GM21737 (cell line): Measurements from ENCODE around the gene ATP8A2.
"Not testable (repeated sequence)": the region's sequence is repeated elsewhere in the genome, so short reads cannot be mapped to it uniquely, and the experiment has no call there.

Experiments
- ATAC-seq: cut with Tn5 transposase; IDR thresholded peaks from one replicate; pipeline ENCODE4 v1.9.1; 2021; ENCODE audit warnings: mild to moderate bottlenecking, moderate library complexity; ENCODE audit not compliant: unreplicated experiment

The ATP8A2 gene

DNA sequence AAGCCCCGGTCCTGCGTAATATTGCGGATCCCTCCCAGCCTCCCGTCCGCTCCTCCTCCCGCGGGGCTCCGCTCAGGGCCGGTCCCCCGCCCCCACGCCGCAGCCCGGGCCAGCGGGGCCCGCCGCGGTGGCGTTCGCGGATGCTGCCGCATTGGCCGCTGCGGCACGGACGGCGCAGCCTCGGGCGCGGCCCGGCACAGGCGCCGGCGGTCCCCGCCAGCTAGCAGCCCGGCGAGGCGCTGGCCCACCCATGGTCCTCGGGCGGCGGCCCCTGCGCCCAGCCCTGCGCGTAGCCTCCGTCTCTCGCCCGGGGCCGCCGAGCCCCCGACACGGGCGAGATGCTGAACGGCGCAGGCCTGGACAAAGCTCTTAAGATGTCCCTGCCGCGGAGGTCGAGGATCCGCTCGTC, at the start of gene ATP8A2:
ATP8A2 (plus strand) TSS at position 100 of the 409 bp plus-strand sequence; CDS start at position 339, 239 bp downstream.
- ATAC-seq: no peak

DNA sequence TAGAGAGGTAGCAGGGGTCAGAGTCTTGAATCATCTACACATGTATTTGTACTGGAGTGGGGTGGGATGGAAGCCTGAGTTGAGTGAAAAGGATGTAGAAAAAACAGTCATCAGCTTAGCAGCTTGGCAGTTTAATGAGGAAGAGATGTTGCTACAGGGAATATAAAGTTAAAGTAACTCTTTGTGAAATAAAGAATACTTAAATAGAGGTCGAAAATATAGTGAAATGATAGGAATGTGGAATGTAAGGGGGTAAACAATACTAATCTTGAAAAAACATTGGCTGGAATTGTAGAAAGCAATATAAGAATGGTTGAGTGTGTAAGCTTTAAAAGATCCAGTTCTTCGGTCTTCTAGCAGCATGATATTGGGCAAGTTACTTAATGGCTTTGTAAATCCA, 47.7 kb upstream of the ATP8A2 start:
- ATAC-seq: no peak

DNA sequence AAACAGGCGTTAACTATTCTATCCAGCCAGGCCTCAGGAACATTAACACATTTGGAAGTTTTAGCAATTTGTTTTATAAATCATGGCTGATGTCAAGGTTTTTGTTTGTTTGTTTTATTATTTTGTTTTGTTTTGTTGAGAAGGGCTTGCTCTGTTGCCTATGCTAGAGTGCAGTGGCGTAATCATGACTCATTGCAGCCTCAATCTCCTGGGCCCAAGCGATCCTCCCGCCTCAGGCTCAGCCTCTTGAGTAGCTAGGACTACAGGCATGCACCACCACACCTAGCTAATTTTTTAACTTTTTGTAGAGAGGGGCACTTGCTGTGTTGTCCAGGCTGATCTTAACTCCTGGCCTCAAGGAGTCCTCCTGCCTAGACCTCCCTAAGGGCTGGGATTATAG, 42.1 kb upstream of the ATP8A2 start:
- no peak for ATAC-seq

DNA sequence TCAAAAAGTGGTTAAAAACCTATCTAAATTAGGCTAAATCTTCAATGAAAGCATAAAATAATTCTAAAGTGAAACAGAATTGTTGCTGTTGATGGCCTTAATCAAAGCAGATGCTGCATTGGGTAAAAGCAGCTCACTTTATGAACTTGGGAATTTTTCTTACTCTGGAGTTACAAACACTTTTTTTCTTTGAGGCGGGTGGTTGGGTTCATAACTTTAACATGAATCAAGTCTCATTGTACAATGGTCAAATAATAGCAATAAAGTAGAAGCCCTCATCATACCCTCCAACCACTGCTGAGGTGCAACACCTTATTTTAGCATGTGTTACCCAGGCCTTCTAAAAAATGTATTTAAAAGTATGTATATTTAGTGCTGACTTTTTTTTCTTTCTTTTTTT, 41.2 kb upstream of the ATP8A2 start:
- no peak for ATAC-seq

DNA sequence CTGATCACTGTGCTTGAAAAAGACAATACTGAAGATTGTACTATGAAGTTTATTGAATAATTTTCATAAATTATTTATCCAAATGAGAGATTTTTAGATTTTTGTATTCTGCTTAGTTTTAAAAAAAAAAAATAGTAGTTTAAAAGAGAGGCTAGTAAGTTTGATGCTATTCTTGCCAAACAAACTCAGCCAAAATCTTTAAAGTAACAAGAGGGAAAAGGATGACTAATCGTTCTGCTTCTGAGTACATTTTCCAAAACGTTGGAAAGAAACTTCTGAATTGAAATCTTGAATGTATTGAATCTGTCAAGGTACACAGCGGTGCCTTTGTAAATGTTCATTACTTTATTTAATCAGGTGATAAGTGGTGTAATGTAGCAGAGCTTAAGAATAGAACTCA, 35.9 kb upstream of the ATP8A2 start:
- no peak for ATAC-seq

DNA sequence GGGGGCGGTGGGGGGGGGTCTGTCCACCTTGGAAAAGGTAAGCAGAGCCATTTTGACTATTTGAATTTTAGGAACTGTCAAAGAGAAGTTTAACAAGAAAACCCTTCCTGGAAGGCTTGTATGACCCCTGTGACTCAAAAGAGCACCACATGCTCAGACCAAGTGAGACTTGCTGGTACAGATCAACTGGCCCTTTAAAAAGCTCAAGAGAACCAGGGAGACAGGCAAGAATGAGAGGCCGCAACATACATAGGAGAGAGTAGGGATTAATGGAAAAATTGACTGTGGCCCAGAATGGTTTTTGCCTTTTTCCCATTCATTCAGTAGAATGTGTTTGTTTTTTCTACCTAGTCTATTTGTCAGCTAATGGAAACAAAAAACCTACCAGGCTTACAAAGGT, 26.2 kb upstream of the ATP8A2 start:
- ATAC-seq: no peak

DNA sequence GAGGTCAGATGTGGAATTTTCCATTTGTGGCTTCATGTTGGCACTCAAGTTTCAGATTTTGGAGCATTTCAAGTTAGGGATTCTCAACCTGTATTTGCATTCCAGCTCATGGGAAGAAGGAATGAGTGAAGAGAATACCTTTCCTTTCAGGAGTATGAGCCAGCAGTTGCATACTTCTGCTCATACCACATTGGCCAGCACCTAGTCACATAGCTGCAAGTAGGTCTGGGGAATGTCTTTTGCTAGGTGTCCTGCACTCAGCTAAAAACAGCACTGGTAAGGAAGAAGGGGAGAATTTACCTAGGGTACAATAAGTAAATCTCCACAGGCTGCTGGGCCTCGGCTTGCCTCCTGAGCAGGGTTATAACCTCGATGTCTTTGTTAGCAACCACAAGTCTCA, 24.6 kb upstream of the ATP8A2 start:
- ATAC-seq: no peak

DNA sequence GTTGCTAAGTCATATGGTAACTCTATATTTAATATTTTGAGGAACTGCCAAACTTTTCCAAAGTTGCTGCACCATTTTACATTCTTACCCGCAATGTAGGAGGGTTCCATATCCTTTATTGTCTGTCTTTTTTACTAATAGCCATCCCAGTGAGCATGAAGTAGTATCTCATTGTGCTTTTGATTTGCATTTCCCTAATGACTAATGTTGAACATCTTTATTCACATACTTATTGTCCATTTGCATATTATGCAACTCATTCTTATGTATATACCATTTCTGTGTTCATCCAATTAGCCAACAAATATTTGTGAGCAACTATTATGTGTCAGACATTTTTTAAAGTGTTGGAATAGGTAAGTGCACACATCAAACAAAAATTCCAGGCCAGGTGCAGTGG, 20.4 kb upstream of the ATP8A2 start:
- no peak for ATAC-seq

DNA sequence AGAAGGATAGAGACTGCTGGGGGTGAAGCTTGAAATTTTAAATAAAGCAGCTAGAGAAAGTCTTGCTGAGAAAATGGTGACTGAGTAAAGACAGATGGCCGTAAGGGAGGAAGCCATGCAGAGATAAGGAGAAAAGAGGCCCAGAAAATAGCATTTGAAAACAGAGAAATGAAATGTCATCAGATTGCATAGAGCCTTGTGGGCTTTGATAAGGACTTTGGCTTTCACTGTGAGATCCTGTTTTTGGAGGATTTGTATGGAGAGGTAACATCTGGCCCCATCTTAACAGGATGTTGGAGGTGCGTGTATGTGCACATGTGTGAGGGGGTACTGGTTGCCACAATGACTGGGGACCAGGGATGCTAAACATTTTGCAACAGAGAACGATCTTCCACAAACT, 19.5 kb upstream of the ATP8A2 start:
- no peak for ATAC-seq

DNA sequence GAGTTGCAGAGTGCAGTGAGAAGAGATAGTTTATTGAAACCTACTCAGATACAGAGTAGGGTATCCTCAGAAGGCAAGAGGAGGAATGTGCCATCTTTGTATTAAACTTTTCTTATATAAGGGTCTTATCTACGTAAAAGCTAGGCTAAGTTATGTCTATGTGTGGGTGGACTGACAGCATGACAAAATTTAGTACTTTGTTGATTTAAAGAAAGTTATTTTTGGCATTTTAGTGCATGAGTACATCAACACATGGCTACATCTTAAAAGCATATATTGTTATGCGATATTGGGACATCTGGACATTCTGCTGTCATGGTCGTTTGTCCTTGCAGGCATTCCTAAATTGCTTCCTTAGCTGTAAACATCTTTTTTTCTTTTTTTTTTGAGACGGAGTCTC, 19.0 kb upstream of the ATP8A2 start:
- ATAC-seq: no peak

DNA sequence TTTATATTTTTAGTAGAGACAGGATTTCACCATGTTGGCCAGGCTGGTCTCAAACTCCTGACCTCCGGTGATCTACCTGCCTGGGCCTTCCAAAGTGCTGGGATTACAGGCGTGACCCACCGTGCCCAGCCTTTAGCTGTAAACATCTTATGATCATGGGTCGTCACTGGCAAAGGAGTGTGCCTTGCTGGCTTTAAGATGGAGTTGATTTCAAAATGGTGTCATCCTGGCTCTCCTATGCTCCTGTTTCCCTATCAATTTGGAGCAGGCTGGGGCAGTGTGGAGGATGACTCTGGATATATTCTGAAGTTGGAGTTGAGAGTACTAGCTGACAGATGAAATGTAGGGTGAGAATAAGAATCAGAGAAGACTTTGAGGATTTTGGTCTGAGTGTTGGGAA, 18.4 kb upstream of the ATP8A2 start:
- ATAC-seq: no peak

DNA sequence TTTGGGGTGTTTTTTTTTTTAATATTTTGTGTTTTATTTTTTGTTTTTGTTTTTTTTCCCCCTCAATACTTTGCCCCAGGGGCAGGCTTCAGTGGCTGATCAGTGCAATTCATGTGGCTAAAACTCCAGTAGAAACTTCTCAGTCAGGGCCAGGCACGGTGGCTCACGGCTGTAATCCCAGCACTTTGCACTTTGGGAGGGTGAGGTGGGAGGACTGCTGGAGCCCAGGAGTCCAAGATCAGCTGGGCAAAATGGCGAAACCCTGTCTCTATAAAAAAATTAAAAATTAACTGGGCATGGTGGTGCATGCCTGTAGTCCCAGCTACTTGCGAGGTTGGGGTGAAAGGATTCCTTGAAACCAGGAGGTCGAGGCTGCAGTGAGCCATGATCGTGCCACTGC, 17.4 kb upstream of the ATP8A2 start:
- ATAC-seq: no peak

DNA sequence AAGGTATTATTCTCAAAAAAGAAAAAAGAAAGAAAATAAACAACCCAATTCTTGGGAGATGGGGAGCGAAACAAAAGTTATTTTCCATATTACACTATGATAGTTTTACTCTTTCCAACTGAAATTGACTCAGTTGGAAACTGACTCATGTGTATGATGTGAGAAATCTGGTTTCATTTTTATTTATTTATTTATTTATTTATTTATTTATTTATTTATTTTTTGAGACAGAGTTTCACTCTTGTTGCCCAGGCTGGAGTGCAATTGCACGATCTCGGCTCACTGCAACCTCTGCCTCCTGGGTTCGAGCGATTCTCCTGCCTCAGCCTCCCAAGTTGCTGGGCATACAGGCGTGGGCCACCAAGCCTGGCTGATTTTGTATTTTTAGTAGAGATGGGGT, 11.3 kb upstream of the ATP8A2 start:
- not testable (repeated sequence) for ATAC-seq

DNA sequence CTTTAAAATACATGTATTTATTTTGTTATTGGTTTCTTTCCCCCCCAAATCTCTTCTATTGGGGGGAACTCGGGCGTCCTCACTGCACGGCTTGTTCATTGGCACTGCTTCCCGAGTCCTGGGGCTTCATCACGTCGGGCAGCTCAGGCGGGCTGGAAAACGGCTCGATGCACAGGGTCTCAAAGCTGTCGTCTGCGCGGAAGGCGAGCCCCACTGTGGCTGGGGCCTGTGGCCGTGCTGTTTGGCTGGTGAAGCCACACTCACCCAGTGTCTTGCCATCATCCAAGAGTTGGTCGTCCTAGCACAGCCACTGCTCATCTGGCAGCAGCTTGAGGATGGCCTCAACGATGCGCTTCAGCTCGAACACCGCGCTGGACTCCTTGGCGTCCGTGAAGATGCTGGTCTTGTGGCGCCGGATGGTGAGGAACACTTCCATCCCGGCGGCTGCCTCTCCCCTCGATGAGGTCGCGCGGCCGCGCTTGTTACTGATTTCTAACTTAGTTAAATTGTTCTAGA, 6.0 kb upstream of the ATP8A2 start:
- no peak for ATAC-seq

DNA sequence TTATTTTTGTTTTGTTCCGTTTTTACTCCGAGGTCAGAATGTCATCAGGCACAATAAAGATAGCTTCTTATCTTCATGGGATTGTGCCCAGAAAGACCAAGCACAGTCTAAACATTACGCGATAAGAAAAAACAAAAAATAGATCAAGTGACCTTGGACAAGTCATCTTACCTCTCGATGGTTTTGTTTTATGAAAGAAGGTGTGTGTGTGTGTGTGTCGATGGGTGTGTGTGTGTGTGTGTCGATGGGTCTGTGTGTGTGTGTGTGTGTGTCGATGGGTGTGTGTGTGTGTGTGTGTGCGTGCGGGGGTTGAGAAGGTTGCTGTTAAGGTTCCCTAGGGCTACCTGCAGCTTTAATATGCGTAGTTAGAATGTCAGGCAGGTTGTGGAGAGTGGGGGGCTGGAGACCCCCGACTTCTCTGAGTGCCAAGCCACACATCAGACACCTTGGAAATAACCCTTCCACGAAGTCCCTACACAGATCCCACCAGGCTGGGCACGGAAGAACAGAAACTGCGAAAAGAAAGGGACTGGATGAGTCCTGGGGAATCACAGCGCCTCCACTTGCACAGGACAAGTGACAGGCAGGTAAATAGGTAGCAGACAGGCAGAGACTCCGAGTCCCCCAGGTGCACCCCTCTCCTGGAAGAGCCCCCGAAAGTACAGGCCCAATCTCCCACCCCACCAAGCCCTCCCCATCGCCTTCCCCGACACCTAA, 458 bp upstream of the ATP8A2 start:
- no peak for ATAC-seq

DNA sequence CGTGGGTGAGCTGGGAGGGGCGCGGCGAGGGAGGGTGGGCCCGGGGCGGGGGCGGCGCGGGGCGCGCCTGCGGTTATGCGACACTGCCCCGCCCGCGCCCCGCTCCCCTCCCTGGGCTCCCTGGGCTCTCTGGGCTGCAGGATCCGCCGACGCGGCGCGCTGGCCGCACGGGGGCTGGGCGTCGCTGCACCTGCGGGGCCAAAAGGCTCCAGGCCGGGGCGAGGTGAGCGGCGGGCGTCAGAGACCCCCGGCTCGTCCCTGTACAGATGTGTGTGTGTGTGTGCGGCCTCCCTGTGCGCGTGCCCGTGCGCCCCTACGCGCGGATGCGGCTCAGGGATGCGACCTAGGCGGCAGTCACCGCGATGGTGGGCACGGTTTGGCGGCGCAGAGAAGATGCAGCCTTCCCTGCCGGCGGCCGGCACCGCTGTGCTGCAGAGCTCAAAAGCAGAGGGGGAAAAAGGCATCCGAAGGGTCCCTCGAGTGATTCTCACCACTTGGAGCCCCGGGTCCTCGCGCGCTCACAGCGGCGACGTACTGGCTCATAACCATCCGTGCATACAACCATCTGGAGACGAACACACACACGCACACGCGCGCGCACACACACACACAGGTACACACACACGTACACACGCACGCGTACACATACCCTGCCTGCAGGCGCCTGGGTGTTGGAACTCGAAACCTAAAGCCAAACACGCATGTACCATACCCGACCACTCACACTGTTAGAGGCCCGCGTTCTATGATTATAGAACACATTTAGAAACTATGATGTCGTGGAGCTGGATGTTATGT, 709 bp downstream of the ATP8A2 start:
- no peak for ATAC-seq

DNA sequence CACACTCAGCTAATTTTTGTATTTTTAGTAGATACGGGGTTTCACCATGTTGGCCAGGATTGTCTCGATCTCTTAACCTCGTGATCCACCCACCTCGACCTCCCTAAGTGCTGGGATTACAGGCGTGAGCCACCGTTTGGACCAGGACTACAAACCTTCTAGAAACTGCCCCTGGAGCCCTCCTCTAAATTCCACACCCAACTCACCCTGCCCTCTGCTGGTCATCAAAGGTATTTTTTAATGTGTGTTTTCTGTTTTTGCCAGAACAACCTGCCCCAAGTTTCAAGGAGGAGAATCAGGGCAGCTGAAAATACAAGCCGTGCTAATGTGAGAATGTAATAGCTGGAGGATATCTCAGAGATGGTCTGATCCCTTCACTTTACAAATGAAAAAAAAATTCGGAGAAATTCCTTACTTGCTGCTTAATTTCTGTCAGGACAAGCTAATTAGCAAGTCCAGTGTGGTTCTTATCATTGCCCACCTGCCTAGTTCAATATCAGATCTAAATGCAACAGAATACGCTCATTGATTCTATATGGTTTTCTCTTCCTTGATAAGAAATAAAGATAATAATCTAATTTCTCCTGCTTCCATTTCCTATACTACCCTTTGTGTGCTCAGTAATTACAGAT, 4.1 kb downstream of the ATP8A2 start:
- no peak for ATAC-seq

DNA sequence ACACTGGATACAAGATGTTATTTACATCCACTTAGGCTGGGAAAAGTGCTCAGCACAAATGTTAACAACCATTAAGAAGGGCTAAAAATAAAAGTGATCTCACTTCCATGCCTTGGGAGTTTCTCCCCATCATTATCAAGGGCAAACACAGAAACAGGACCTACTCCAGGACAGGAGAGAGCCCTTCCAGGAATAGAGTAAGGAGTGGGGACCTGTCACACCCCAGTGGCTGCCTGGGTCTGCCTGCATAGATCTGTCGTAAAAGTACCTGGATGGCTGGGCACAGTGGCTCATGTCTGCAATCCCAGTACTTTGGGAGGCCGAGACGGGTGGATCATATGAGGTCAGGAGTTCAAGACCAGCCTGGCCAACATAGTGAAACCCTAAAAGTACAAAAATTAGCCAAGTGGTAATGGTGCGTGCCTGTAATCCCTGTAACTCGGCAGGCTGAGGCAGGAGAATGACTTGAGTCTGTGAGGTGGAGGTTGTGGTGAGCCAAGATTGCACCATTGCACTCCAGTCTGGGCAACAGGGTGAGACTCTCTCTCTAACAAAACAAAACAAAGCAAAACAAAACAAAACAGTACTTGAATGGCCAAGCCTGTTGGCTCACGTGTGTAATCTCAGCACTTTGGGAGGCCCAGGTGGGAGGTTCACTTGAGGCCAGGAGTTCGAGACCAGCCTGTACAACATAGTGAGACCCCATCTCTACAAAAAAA, 5.6 kb downstream of the ATP8A2 start:
- no peak for ATAC-seq

DNA sequence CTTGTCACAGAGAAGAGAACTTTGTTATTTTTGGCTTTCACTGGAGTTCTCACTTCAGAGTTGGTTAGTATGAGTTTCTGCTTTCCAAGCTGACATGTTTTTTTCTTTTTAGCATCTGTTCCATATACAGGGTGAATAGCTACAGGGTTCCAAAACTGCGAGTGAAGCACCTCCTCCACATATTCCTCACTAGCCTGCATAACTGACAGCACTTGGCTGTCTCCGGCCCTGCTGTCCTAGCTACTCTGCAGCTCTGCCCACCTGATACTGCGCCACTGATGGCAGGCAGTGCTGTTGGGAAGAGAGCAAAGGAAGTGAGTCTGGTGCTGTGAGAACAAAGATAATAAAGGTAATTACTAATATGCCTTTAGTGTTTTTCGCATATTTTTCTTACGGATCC, 6.8 kb downstream of the ATP8A2 start:
- ATAC-seq: no peak

DNA sequence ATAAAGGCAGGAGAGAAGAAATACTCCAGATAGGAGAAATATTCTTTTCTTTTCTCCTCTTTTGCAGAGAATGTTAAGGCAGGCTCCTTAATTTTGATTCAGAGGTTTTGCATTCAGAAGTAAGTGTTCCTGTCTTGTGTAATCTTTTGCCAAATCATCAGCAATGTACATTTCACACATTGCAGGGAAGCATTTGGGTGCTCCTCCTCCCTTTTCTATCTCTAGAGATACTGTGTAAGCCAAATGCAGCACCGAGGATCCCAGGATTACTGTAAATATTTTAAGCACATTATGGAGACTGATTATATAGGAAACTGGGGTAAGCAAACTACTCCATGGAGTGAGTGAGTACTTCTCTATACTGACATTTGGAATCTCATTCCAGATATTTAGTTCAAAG, 7.2 kb downstream of the ATP8A2 start:
- no peak for ATAC-seq

DNA sequence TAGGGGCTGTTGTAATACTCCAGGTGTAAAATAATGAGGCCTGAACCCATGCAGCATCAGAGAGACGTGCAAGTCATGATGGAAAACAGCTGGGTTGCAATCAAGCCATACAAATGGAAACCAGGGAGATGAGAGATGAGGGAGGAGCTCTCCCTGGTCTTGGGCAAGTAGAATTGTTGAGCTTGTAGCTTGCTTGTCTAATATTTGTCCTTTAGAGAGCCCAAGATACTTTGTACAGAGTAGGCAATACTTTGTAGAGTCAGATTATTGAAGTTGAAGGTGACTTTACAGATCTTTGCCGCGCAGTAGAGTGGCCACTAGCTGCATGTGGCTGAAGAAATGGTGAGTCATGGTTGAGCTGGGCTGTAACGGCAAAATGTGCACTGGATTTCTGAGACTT, 8.3 kb downstream of the ATP8A2 start:
- no peak for ATAC-seq
